ENCODE results near the gene ITGA1. TPM values are rescaled to one million over a fixed set of nuclear protein-coding genes. Genes with fewer than 3 reads are reported as not detected.

ITGA1 gene
- total RNA-seq, 4 donors from 2014 or later = 228 to 302 (median 235) TPM

DNA sequence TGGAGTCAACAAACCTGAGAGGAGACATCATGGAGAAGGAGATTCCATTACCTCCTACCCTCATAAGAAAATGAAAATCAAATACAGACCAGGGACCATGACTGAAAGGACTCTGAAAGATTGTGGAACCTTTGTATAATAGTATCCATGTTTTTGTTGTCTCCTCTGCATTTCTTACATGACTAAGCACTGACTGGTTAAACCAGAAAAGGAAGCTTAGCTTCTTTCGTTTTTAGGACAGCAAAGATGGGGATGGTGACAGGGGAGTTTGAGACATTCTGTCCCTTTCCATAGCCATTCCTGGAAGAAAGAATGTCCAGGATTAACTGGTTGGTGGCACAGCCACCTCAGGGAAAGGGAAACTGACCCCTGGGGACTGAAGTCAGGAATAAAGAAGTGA is 22.2 kb downstream of the ITGA1 start:
- peaks cover 64 to 100% (median 100%) of the 10 kb centered on the region in 4 donors for H3K4me1 ChIP-seq
- intact Hi-C loops (cut with DNase I) = loop anchor here (10.0 kb wide), 1 partner anchor 55 kb away; no protein-coding TSS in a partner anchor
- 19% methylated on average over 1 of the region's 1 CpG for WGBS
- no peak for TF ChIP-seq EP300 (IDR thresholded peaks at IDR 0.05)
- peak in 1 of 2 donors; percentile 30 for TF ChIP-seq POLR2AphosphoS5 (IDR thresholded peaks at IDR 0.05)
- TF ChIP-seq, protein P1, sequence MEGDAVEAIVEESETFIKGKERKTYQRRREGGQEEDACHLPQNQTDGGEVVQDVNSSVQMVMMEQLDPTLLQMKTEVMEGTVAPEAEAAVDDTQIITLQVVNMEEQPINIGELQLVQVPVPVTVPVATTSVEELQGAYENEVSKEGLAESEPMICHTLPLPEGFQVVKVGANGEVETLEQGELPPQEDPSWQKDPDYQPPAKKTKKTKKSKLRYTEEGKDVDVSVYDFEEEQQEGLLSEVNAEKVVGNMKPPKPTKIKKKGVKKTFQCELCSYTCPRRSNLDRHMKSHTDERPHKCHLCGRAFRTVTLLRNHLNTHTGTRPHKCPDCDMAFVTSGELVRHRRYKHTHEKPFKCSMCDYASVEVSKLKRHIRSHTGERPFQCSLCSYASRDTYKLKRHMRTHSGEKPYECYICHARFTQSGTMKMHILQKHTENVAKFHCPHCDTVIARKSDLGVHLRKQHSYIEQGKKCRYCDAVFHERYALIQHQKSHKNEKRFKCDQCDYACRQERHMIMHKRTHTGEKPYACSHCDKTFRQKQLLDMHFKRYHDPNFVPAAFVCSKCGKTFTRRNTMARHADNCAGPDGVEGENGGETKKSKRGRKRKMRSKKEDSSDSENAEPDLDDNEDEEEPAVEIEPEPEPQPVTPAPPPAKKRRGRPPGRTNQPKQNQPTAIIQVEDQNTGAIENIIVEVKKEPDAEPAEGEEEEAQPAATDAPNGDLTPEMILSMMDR (IDR thresholded peaks at IDR 0.05) = no peak
- TF ChIP-seq POLR2A (IDR thresholded peaks at IDR 0.05; ENCODE audit: low read depth) = no peak
- H3K27me3 ChIP-seq = no peaks in the 10 kb centered on the region
- no peaks in the 10 kb centered on the region for H3K9me3 ChIP-seq
- H3K27ac ChIP-seq (replicated peaks in 1 of 4) = peak overlapping the region; percentile 76 to 94 (median 92)
- DNase-seq (ENCODE audit: extremely low spot score) = no peak
- no peaks in the 10 kb centered on the region for H3K36me3 ChIP-seq
- H3K4me3 ChIP-seq = no peak overlapping the region

DNA sequence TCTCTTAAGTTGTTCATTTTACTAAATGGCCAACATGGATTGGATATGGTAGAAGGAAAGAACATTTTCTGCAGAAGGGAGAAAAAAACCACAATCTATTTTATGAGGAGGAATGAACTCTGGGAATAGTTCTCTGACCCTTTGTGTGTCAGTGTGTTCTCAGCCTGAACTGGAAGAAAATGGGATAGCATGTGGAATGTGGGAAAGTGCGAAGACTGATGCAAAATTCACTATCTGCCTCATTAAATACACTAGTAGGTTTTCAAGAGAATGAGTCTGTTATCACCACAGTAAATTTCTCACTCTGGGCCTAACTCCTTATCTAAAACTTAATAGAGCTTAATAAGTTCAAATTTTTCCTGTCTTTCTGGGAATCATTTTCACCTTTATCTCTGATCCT is 22.7 kb downstream of the ITGA1 start:
- WGBS = 50% methylated on average over 1 of the region's 1 CpG
- Histone ChIP-seq H3K27ac (replicated peaks in 1 of 4) (peak overlapping the region; percentile 76 to 94 (median 92)), H3K4me1 (peaks cover 64 to 100% (median 100%) of the 10 kb centered on the region in 4 donors), H3K27me3 (no peaks in the 10 kb centered on the region), H3K36me3 (no peaks in the 10 kb centered on the region), H3K9me3 (no peaks in the 10 kb centered on the region), H3K4me3 (no peak overlapping the region)
- intact Hi-C loops (cut with DNase I) = no loop called here
- TF ChIP-seq, protein P1 (IDR thresholded peaks at IDR 0.05) = no peak
- no peak for TF ChIP-seq EP300 (IDR thresholded peaks at IDR 0.05)
- no peak for TF ChIP-seq POLR2A (IDR thresholded peaks at IDR 0.05; ENCODE audit: low read depth)
- no peak for DNase-seq (ENCODE audit: extremely low spot score)

DNA sequence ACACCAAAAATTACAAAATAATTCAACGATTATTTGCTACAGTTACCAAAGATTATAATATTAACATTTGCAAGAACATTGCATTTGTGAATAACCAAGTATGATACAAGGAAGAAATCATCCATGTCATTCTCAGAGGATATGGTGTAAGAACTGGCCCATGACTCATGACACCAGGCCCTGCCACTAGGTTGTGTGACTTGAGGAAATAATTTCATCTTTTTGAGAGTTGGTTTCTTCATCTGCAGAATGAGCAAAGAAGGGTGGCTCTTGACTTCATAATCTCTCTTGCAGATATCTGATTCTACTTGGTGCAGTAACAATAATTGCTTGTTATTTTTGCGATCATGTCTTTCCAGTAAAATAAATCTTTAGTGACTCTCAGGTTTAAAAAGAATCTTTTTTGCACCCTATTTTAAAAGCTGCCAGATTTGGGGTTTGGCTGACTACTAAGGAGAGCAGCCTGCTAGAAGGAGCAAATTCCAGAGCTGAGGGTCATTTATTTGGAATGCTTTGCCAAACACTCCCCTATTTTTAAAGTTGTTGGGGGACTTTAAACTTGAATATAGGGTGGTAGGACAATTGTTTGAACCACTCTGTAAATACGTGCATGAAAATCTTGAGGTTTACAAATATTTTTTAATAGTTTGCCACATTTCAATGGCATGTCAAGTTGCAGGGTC is 23.5 kb downstream of the ITGA1 start:
- Histone ChIP-seq H3K27me3 (no peaks in the 10 kb centered on the region), H3K36me3 (no peaks in the 10 kb centered on the region), H3K27ac (replicated peaks in 1 of 4) (peak overlapping the region; percentile 76 to 94 (median 92)), H3K9me3 (no peaks in the 10 kb centered on the region), H3K4me1 (peaks cover 56 to 100% (median 97%) of the 10 kb centered on the region in 4 donors), H3K4me3 (no peak overlapping the region)
- DNase-seq (ENCODE audit: extremely low spot score) = no peak
- intact Hi-C loops (cut with DNase I) = no loop called here
- TF ChIP-seq, protein P1 (IDR thresholded peaks at IDR 0.05) = no peak
- no peak for TF ChIP-seq POLR2A (IDR thresholded peaks at IDR 0.05; ENCODE audit: low read depth)
- TF ChIP-seq EP300 (IDR thresholded peaks at IDR 0.05) = no peak
- TF ChIP-seq POLR2AphosphoS5 (IDR thresholded peaks at IDR 0.05) = peak in 1 of 2 donors; percentile 43
- 44% methylated on average over 3 of the region's 3 CpGs for WGBS

DNA sequence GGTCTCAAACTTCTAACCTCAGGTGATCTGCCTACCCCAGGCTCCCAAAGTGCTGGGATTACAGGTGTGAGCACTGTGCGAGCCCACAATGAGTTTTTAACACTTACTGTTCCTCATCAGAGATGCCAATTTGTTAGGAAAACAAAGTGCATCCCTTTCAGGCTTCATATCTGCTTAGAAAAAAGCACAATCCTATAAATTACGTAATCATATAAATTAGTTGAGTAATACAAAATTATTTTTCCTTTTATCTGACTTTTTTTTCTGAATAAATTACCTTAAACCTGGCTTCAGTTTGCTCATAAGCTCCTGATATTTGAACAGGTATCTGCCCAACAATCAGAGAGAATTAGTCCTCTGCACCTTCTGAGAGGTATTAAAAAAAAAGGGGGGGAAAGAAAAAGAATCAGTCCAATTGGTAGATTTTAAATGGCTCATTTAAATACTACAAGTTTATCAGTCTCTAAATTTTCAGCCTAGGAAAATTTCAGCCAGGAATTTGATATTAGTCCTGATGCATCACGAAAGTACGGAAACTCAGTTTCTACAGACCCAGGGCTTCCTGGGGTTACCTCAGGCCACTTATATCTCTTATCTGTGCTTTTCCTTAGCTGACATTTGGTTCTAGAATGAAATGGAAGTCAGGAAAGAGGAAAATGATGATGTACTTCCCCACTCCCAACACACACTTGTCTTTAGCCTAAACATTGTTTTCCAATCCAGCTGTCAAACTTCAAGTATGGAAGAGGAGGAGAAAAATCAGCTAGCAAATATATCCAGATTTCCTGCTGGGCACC is 26.8 kb downstream of the ITGA1 start:
- WGBS = 77% methylated on average over 4 of the region's 4 CpGs
- no peaks in the 10 kb centered on the region for H3K36me3 ChIP-seq
- no peak for TF ChIP-seq POLR2AphosphoS5 (IDR thresholded peaks at IDR 0.05)
- TF ChIP-seq, protein P1 (IDR thresholded peaks at IDR 0.05) = no peak
- no peak for TF ChIP-seq POLR2A (IDR thresholded peaks at IDR 0.05; ENCODE audit: low read depth)
- TF ChIP-seq EP300 (IDR thresholded peaks at IDR 0.05) = no peak
- no peak for DNase-seq (ENCODE audit: extremely low spot score)
- H3K4me3 ChIP-seq = no peak overlapping the region
- peak overlapping the region; percentile 53 to 94 (median 65) for H3K27ac ChIP-seq (replicated peaks in 1 of 4)
- H3K27me3 ChIP-seq = no peaks in the 10 kb centered on the region
- peaks cover 43 to 91% (median 88%) of the 10 kb centered on the region in 4 donors for H3K4me1 ChIP-seq
- intact Hi-C loops (cut with DNase I) = no loop called here
- no peaks in the 10 kb centered on the region for H3K9me3 ChIP-seq
